ENCODE measurements around the gene CYB5R3.
"Not testable (repeated sequence)": the region's sequence is repeated elsewhere in the genome, so short reads cannot be mapped to it uniquely, and the experiment has no call there.

DNA sequence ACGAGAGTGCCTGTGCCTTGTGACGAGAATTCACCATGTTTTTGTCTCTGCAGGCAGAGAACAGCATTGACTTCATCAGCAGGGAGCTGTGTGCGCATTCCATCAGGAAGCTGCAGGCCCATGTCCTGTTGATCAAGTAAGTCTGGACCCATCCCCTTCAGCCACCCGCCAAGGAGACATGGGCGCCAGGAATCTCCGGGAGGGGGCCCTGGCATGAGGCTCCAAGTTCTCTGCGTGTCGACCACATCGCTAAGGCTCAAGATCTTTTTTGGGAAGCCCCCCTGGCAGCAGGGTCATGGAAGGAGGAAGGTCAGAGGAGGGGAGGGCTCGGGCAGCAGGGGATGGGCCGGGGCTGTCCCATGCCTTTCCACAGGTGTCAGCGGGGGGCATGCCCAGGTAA, 78.1 kb downstream of the CYB5R3 start:
- TF ChIP-seq CTCF, EP300, POLR2A (IDR thresholded peaks at IDR 0.05): not testable (repeated sequence)
